Activated gamma-delta T cell (primary cell): ENCODE data around the gene RBBP4.
"Not testable (repeated sequence)": the region's sequence is repeated elsewhere in the genome, so short reads cannot be mapped to it uniquely, and the experiment has no call there.

Experiments used
- DNase-seq: peaks from one replicate; lab custom pipeline; 2025; lab: John Stamatoyannopoulos, UW

Gene RBBP4

DNA sequence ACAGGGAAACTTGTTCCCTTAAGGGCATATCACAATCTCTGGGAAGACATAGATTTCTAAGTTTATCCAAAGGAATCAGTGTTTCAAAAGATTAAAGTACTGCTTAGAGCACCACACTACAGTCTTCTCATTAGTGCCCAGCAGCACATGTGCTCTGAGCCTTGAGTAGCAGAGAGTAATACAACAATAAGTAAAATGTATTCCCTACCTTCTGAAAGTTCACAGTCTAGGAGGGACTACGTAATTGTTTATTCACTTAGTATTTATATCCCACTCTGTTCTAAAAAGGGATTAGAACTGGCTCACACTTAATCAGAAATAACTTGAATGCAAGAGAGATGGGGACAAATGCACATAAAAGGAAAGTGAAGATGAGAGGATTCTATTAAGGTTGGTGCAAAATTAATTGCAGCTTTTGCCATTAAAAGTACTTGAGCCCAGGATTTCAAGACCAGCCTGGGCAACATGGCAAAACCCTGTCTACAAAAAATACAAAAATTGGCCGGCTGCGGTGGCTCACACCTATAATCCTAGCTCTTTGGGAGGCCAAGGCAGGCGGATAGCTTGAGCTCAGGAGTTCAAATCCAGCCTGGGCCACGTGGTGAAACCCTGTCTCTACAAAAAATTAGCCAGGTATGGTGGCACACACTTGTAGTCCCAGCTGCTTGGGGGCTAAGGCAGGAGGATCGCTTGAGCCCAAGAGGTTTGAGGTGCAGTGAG, 42.6 kb downstream of the RBBP4 start:
- no peak for DNase-seq

DNA sequence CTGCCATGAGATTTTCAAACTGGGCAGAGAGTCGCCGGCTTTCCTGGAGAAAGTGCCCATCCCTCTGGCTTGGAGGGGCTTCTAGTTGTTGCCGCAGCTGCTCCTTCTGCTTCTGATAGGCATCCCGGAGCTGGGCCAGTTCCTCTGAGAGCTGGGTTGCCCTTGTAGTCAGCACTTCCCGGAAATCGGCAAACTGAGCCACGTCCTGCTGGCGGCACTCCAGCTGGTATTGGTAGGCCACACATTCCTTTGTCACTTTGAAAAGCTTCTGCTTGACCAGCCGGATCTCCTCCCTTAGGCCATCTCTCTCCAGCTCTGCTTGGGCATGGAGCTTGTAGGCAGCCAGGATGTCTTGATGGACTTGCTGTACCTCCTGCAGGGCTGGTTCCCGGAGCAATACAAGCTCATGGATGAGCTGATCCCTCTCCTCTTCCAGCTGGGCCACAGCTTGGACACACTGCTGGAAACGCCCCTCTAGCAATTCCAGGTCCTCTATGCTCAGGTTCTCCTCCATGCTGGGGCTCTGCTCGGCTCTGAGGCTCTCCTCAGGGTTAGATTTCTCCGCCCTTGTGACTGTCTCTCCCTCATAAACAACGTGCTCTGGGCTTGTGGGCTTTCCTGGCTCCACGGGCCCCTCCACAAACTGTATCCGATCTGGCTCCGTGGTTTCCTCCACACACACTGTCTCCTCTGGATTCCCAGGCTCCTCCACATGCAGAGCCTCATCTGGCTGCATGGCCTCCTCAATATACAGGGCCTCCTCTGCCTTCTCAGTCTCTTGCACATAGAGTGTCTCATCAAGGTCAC, 44.3 kb downstream of the RBBP4 start:
- DNase-seq: no peak

DNA sequence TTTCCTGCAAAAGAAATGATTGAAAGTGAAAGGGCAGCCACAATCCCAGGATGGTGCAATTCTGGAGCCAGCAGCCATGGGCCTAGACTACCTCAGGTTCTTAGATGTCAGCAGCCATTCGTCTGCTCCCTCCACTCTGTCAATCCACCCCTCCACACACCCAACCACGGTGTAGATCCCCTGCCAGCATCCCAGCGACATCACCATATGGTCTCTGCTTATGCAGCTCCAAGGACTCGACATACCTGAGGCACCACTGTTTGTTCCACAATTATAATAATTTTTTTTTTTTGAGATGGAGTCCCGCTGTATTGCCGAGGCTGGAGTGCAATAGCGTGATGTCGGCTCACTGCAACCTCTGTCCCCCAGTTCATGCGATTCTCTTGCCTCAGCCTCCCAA, 45.0 kb downstream of the RBBP4 start:
- no peak for DNase-seq

DNA sequence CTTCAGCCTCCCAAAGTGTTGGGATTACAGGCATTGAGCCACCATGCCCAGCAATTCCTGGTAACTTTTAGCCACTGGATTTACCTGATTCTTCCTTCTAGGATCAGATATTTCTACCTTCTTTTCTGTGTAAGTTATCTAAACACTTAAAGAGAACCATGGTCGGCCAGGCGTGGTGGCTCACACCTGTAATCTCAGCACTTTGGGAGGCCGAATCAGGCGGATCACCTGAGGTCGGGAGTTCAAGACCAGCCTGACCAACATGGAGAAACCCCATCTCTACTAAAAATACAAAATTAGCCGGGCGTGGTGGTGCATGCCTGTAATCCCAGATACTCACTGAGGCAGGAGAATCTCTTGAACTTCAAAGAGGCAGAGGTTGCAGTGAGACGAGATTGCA, 46.0 kb downstream of the RBBP4 start:
- not testable (repeated sequence) for DNase-seq

DNA sequence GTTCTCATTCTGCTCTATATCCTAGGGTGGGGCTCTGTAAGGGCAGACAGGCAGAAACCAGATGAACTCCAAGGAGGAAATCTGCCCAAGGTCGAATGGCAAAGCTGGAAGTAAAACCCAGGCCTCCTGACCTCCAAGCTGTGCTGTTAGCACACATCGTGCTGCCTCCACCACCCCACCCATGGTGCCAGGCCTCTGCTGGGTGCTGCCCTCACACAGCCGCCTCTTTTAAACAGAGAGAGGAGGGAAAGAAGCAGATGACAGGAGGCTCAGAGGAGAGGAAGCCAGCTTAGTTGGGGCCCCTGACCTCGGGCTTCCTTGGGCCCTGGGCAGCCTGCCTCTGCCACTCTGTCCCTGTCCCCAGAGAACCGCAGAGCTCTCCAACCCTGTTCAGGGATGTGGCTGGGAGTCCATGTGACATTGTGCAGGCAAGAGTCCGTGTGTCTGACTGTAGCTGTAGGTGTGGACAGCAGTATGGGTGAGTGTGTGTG, 50.5 kb downstream of the RBBP4 start:
- no peak for DNase-seq

DNA sequence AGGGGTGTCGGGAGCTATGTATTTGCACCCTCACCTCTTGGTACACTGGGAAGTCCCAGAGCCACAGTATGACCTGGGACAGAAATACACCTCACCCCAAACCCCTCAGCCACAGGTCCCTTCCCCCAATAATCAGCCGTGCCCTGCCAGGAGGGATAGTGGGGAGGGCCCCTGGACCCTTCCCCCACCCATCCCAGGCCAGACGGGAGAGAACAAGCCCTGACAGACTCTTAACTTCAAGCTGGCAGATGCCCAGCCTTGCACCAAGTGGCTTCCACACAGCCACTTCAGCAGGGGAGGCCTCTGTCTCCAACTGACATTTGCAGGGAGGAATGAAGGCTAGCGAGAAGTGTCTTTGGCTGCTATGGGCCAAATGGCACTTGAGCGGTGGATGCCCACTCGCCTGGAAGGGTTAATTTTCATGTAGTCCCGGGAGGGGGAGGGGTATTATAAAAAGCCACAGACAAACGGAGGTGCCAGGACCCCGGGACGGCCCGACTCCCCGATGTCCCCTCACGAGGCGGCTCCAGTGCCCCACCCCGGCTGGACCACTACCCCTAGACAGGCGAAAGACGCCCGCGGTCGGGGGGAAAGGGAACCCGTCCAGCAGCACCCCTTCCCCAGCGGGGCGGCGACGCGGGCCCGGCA, 51.1 kb downstream of the RBBP4 start:
- DNase-seq: no peak

DNA sequence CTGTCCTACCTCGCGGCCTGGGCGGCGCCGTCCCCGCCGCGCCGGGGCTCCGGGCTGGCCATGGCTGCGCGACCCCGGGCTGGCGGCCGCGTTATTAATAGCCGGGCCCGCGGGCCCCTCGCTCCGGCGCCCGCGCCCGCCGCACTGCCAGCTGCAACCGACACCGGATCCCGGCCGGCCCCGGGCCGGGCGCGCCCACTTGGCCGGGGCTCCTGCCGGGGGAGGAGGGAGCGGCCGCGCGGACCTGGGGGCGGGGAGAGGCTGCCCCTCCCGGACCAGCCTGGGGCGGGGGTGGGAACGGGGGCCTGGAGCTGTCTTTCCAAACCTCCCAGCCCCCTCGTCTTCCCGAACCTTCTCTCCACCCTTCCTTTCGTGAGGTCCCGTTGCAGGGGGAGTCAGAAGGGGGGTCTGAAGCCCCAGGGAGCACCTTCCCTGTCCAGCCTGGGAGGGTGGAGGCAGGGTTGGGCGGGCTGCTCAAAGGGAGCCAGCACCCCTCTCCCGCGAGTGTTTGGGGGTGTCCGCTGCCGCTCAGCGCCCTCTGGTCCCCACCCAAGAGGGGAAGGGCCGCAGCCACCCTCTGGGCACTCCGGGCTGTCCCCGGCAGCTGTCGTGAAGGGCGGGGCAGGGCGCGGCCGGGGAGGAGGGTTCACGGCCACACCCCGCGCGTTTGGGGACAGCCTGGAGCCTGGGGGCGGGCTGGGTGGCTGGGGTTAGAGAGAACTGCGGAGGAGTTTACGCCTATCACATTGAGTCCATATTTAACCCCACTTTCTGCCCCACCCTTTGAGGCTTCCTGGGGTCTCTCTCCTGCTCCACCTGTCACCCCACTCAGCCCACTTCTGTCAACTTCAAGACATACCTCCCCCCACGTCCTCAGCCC, 51.8 kb downstream of the RBBP4 start, which contains the start of gene SYNC:
Gene SYNC, minus strand, starts transcription at position 172 of the 880 bp plus-strand sequence. Its CDS starts 110 bp downstream, at position 62.
- DNase-seq: no peak

DNA sequence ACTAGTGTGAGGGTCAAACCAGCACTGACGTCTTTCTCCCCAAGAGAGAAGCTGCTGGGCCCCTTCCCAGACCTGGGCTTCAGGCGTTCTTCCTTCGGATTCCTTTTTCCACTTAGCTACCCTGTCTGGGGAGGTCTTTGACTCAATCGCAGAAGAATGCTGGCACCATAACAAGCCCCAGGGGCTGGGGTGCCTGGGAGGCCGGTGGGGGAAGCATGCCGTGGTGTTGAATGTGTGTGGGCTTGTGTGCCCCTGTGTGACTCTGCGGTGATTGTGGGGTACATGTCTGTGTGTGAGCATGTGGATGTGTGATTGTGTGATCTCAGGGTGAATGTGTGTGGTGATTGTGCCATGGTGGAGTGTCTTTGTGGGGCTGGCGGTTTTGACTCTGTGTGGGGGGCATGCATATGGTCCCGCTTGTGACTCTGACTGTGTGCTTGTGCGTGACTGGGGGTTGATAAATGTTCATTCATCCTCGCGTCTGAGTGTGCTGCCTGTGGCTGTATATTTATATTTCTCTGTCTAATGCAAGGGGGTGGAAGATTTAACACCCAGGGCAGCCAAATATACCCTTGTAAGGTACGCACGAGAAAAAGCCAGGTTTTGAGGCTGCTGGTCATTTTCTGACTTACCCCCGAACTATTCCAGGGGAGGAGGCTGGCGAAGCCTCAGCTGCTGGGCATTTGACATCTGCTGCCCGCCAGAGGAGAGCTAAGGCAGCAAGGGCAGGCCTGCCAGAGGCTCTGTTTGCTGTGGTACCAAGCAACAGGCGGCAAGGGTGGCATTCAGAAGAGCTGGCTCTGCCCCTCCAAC, 52.7 kb downstream of the RBBP4 start:
- no peak for DNase-seq

DNA sequence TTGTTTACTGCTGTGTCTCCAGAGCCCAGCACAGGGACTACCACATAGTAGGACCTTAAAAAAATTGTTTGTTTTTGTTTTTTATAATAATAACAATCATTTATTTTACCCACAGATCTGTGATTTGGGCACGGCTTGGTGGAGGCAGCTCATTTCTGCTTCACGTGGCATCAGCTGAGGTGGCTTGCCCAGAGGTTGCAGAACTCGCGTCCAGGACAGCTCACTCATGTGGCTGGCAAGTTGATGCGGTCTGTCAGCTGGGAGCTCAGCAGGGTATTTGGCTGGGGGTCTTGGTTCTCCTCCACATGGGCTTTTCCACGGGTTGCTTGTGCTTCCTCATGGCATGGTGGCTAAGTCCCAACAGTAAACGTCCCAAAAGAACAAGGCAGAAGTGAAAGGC, 54.5 kb downstream of the RBBP4 start:
- DNase-seq: no peak

DNA sequence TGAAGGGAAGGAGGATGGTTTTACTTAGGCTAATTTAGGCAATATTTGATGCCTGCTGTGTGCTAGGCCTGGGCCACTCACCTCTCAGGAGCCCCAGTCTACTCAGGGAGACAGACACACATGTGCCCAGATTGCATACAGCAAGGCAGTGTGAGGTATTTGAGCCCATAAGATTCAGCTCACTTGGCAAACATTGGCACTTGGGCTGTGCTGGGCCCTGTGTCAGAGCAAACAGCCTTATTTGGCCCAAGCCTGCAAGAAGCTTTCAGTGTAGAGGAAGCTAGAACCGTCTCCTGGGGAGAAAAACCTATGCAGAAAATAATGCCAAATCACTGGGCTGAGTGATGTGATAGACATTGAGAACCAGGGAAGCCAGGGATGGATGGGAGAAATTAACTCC, 55.5 kb downstream of the RBBP4 start:
- DNase-seq: no peak

DNA sequence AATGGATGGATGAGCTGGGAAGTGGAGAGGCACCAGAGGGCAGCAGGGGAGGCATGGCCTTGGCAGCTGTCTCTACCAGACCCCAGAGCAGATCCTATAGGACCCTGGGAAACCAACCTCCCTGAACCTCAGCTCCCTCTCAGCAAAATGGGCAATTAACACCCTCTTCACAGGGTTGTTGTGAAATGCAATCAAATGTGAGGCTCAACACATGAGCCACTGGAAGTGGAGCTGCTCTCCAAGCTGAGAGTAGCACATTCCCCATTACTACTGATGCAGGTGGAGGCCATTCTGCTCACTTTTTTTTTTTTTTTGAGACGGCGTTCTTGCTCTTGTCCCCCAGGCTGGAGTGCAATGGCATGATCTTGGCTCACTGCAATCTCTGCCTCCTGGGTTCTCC, 58.1 kb downstream of the RBBP4 start:
- no peak for DNase-seq

DNA sequence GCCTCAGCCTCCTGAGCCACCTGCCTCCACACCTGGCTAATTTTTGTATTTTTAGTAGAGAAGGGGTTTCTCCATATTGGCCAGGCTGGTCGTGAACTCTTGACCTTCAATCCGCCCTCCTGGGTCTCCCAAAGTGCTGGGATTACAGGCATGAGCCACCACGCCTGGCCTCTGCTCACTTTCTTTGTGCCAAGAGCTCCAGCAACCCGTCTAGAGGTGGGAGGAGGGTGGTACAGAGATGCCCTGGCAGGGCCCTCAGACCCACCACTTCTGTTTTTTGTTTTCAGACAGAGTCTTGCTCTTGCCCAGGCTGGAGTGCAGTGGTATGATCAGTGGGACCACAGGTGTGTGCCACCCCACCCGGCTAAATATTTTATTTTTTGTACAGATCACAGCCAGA, 58.5 kb downstream of the RBBP4 start:
- DNase-seq: no peak

DNA sequence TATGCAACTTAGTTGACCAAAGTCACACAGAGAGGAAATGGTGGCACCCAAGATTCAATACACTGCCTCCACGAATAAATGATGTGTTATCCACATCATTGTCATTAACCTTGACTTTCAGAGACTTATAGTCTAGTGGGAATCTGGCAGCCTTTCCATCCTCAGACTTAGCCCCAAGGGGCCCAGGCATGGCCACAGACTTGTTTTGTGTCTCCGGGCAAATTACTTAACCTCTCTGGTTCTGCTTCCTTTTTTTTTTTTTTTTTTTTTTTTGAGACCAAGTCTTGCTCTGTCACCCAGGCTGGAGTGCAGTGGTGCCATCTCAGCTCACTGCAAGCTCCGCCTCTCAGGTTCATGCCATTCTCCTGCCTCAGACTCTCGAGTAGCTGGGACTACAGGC, 60.2 kb downstream of the RBBP4 start:
- DNase-seq: not testable (repeated sequence)

DNA sequence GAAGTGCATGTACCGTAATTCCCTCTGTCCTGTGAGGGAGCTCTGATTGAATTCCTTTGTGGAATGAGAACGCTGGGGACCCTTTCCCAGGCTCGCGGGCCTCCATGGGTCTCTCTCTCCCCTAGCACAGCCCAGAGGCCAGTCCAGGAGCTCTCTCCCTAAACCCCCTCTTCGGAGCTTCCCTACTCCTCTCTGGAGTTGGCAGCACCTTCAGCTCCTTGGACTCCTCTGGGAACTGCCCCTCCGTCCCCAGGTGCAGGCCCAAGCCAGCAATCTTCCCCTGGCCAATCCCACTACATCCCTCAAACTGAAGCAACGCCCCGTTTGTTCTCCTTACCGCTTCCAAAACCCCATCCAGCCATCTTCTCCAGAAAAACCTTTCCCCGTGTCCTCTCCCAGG, 62.1 kb downstream of the RBBP4 start:
- DNase-seq: no peak

DNA sequence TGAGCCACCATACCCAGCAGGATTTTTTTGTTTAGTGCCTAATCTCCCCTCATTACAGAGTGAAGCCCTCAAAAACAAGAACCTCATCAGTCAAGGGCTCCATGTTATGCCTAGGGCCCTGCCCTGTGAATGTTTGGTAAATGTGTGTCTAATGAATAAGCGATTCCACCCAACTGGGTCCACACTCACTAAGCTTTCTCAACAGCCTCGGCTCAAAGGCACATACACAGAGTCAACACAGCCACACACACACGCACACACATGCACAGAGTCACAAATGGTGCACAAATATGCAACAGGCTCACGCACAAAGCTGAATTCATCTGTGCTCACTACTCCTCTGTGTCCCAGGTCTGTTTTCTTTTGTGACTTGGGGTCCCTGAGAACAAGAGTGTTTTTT, 63.3 kb downstream of the RBBP4 start:
- DNase-seq: no peak

DNA sequence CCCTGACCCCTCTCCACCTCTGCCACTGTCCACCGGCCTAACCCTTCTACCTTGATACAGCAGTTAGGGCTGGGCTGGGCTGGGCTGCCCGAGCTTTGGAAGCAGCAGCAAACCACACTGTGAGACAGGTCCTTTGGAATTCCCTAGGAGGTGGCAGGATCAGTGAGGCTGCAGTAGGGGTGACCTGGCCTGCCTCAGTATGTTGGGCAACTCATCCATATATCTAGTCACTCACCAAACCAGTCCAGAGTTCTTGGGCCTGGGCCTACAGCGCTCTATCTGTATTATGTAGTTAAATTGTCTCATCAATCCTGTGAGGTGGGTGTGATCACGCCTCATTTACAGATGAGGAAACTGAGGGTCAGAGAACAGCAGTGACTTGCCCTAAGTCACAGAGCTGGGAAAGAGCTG, 64.9 kb downstream of the RBBP4 start:
- DNase-seq: no peak

DNA sequence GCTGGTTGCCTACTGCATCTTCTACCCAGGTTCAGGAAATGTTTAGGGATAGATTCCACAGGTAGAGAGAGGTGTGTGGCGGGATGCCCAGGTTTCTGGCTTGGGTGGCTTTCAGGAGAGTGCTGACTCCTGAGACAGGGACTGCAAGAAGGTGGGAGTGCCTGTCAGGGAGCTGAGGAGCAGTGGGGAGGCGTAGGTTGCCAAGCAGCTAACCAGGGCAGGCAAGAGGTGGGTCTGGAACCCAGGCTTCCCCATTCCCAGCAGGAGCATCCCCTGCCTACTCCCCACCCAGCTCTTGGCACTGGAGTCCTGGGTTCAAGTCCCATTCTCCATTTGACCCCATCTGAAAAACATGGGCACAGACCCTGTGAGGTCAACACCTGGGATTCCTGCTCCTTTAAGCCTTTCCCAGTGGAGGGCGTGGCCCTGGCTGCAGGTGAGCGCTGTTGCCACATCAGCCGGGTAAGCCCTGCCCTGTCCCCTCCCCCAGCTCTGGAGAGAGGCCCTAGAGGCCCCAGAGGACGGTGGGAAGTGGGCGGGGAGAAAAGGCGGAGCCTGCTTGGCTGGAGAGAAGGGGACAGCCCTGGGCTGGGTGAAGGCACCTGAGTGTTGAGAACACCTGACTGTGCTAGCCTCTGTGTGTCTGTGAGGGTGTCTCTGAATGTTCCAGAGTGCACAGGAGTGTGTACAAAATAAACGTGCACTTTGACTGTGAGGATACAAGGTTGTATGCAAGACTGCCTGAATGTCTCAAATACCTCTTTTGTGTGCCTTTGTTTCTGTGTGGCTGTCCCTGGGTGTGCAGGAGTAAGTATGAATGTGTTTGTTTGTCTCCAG, 65.5 kb downstream of the RBBP4 start:
- no peak for DNase-seq

DNA sequence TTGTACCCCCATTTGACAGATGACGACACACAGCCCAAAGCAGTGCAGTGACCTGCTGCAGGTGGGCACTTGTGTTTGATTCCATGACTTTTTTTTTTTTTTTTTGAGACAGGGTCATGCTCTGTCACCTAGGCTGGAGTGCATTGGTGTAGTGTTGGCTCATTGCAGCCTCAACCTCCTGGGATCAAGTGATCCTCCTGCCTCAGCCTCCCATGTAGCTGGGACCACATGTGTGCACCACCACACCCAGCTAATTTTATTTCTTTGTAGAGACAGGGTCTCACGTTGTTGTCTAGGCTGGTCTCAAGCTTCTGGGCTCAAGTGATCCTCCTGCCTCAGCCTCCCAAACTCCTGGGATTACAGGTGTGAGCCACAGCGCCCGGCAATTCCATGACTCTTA, 66.5 kb downstream of the RBBP4 start:
- no peak for DNase-seq

DNA sequence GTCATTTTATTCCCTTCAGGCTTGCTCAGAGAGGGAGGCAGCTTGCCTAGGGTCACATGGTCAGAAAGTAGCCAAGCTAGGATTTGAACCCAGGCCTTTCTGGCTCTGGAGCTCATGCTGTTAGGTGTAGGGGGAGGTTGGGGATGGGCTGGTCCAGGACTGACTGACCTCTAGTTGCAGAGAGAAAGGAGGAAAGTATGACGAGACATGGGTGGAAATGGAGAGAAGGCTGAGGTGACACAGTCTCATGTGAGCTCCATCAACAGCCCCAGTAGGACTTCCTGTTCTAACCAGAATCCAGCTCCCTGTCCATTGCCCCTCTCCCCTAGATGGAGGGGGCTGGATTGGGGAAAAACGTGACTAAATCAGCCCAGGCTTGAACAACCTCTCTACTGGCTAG, 67.0 kb downstream of the RBBP4 start:
- DNase-seq: no peak

DNA sequence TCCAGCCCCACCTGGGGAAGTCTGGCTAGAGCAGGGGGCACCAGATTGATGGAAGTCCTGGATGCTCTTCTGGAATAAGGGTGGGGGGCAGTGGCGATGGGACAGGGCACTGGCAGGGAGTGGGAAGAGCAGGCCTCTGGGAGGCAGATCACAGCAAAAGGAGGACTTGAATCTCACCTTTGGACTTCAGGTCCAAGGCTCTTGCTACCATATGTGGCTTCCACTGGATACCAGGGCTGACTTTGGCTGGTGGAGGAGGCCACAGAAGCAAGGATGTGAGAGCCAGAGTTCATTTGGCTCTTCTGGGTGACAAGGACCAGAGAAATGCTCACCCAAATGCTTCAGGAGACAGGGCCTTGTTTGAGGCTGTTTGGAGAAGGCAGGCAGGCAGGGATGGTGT, 67.5 kb downstream of the RBBP4 start:
- DNase-seq: no peak
